GM18507 (cell line): ENCODE measurements around the gene SPCS1.
"Not testable (repeated sequence)": the region's sequence is repeated elsewhere in the genome, so short reads cannot be mapped to it uniquely, and the experiment has no call there.

Experiments used
- DNase-seq: peaks from one replicate; pipeline ENCODE4 v3.0.0; 2011; ENCODE audit warnings: low read depth; ENCODE audit not compliant: insufficient read length; ENCODE audit errors: extremely low spot score
- FAIRE-seq: peaks from 2 replicates; lab custom pipeline; 2011; peaks lifted over from hg19 to GRCh38; lab: Jason Lieb, UNC

SPCS1 gene

DNA sequence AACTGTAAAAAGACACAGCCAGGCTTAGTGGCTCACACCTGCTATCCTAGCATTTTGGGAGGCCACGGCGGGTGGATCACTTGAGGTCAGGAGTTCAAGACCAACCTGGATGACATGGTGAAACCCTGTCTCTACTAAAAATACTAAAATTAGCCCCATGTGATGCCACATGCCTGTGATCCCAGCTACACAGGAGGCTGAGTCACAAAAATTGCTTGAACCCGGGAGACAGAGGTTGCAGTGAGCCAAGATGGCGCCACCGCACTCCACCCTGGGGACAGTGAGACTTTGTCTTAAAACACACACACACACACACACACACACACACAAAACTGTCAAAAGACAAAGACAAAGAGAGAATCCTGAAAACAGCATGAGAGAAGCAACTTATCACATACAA lies 18.0 kb downstream of the SPCS1 start:
- FAIRE-seq = no peak
- no peak for DNase-seq

DNA sequence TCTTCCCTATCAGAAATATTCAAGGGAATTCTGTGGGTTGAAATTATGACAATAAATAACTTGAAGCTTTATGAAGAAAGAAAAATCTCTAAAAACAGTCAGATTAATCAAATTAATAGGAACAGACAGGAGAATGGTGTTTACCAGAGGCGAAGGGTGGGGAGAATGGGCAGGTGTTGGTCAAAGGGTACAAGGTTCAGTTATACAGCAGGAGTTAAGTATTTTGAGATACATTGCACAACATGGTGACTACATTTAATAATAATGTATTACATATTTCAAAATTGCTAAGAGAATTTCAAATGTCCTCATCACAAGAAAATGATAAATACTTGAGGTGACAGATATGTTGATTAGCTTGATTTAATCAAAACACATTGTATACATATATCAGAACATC lies 18.6 kb downstream of the SPCS1 start:
- no peak for FAIRE-seq
- no peak for DNase-seq

DNA sequence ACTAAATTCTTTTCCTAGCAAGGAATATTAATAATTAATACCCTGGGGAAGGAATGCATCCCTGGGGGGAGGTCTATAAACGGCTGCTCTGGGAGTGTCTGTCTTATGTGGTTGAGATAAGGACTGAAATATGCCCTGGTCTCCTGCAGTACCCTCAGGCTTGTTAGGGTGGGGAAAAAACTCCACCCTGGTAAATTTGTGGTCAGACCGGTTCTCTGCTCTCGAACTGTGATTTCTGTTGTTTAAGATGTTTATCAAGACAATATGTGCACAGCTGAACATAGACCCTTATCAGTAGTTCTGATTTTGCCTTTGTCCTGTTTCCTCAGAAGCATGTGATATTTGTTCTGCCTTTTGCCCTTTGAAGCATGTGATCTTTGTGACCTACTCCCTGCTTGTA lies 22.8 kb downstream of the SPCS1 start:
- not testable (repeated sequence) for DNase-seq, FAIRE-seq

DNA sequence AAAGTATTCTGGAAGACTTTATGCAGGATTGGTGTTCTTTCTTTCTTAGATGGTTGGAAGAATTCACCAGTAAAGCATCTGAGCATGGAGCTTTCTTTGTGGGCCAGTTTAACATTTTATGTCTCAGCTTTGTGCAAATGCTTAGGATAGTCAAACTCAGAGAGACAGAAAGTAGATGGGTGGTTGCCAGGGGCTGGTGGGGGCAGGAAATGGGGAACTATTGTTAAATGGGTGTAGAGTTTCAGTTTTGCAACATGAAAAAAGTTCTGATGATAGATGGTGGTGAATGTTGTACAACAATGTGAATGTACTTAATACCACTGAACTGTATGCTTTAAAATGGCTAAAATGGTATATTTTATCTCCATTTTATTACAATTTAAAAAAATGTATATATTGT lies 24.8 kb downstream of the SPCS1 start:
- no peak for DNase-seq
- peak; percentile 12 for FAIRE-seq

DNA sequence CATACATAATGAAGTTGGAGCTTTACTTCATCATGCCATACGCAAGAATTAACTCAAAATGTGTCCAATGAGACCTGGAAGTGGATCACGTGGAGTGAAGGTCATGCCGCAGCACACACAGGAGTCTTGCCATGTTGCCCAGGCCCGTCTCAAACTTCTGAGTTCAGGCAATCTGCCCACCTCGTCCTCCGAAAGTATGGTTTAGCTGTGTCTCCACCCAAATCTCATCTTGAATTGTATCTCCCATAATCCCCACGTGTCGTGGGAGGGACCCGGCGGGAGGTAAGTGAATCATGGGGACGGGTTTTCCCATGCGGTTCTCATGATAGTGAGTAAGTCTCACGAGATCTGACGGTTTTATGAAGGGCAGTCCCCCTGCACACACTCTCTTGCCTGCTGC lies 25.7 kb downstream of the SPCS1 start:
- FAIRE-seq (no peak), DNase-seq (no peak)

DNA sequence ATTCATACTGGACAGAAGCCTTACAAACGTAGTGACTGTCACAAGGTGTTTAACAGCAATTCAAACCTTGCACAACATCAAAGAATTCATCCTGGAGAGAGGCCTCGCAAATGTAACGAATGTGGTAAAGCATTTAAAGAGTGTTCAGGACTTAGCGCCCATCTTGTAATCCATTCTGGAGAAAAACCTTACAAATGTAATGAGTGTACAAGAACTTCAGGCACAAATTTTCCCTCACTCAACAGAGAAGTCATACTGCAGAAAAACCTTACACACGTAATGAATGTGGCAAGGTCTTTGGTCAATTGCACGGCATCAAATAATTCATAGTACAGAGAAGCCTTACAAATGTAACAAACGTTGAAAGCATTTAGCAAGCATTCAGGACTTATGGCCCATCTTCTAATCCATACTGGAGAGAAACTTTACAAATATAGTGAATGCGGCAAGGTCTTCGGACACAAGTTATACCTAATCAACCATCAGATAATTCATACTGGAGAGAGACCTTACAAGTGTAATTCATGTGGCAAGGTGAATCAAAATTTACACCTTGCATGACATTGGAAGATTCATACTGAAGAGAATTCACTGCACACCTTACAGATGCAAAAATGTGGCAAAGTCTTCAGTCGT lies 27.5 kb downstream of the SPCS1 start:
- DNase-seq = no peak
- FAIRE-seq = no peak

DNA sequence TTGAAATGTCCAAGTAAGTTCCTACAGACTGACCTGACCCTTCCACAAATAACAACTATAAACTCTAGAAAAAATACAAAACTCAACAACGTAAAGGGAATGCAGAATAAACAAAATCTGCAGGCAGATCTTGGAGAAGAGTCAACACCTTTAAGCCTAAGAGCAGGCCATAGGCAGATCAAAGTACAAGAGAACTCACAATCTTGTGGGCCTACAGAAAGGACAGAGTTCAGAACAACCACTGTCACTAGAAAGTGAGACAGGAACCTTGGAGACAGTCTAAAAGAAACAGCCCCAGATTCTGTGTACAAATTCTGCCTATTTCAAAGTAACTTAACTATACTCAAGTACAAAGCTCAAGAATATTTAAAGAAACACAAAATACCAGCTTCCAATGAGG lies 33.8 kb downstream of the SPCS1 start:
- FAIRE-seq = no peak
- DNase-seq = no peak

DNA sequence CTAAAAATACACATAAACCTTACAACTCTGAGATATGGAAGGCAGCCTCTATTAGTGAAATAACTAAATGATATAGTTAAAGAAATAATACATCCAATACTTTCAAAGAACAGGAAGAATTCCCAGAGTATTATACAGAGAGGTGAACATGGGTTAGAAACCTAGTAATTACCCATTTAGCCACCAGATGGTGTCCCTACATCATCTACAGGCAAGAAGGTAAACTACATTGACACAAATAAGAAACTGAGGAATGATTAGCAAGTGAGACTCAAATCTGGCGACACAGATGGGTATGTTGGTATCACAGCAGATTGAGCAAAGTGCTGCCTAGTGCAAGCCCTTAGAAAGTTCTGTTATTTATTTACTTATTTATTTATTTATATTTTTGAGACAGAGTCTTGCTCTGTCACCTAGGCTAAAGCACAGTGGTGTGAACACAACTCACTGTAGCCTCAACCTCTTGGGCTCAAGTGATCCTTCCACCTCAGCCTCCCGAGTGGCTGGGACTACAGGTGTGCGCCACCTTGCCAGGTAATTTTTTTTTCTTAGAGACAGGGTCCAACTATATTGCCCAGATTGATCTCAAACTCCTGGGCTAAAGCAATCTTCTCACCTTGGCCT lies 36.6 kb downstream of the SPCS1 start:
- FAIRE-seq (peak; percentile 79), DNase-seq (peak; percentile 26)

DNA sequence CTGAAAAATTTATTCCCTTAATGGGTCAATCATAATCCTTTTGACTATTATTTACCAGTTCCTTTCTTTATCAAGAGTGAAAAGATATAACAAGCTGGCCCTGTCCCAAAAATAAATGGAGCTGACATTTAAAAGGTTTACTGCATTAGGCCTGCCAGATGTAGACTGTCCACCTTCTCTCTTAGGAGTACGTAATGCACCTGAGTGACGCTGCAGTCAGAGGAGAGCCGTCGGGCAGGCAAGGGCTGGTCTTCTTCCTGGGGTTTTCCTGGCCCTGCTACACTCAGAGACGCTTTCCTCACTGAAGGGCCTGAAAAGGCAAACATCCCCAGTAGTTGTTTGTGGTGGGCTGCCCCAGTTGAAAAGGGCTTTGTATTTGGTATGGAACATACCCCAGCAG lies 37.2 kb downstream of the SPCS1 start:
- FAIRE-seq = no peak
- DNase-seq = no peak

DNA sequence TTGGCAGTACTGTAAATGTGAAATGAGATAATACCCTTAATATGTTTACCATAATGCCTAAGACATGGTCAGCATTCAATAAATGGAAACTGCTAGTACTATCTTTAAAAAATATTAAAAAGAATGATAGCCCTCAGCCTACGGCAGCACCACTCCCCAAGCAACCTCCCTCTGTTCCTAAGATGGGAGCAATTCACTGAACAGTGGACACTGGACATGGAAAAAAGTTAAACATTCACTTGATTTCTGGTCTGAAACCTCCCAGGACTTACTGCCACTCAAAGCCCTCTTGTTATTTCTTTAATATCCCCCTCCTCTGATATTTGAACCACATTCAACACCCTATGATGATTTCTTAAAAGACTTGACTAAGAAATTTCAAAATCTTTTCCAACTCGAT lies 37.8 kb downstream of the SPCS1 start:
- FAIRE-seq (no peak), DNase-seq (no peak)

DNA sequence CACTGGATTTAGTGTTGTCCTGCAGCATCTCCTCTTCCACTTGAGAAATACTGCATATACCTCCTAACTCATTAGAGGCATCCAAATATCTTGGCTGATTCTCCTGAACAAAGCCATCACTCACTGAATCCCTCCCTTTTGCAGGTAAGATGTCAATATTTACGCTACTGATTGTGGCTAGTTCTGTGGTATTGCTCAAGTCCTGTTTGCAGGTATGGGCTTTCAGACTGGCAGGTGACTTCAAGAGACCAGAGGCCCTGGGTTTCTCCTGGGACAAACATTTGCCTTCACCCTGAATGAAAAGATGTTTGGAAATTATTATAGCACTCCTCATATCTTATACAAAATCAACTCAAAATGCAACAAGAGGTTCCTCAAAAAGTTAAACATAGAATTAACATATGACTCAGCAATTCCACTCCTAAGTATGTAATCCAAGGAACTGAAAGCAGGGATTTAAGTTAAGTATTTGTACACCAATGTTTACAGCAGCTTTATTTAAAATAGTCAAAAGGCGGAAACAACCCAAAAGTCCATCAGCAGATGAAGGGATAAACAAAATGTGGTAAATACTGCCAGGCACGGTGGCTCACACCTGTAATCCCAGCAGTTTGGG lies 46.2 kb downstream of the SPCS1 start:
- DNase-seq = no peak
- no peak for FAIRE-seq

DNA sequence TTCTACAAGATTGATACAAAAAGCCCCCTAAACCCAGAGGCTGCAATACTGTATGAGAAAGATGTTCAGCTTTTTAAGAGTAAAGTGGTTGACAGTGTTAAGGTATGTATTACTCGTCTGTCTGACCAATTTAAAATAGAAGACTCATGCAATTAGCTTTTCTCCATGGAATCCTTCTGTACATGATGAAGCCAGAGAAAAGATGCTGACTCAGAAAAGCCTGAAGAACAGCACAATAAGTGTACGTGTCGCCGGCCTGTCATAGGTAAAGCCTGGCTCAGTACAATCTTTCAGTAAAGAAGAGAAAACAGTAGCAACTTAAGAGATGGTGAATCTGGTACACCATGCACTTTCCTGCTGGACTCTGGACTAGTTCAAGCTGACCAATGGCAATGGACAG lies 48.5 kb downstream of the SPCS1 start:
- FAIRE-seq (no peak), DNase-seq (no peak)

DNA sequence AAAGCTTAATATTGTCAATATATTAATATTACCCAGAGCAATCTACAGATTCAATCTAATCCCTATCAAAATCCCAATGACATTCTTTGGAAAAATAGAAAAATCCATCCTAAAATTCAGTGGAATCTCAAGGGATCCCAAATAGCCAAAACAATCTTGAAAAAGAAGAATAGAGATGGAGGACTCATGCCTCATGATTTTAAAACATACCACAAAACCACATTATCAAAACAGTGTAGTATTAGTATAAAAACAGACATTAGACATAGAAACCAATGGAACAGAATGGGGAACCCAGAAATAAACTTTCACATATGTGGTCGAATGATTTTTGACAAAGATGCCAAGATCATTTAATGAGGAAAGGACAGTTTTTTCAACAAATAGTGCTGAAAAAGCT lies 50.2 kb downstream of the SPCS1 start:
- DNase-seq = no peak
- no peak for FAIRE-seq
